ENCODE results near the gene SSH2. TPM values are rescaled to one million over a fixed set of nuclear protein-coding genes. Genes with fewer than 3 reads are reported as not detected.

SSH2 gene
- total RNA-seq, 1 donor from 2014 or later: 64.1 TPM

DNA sequence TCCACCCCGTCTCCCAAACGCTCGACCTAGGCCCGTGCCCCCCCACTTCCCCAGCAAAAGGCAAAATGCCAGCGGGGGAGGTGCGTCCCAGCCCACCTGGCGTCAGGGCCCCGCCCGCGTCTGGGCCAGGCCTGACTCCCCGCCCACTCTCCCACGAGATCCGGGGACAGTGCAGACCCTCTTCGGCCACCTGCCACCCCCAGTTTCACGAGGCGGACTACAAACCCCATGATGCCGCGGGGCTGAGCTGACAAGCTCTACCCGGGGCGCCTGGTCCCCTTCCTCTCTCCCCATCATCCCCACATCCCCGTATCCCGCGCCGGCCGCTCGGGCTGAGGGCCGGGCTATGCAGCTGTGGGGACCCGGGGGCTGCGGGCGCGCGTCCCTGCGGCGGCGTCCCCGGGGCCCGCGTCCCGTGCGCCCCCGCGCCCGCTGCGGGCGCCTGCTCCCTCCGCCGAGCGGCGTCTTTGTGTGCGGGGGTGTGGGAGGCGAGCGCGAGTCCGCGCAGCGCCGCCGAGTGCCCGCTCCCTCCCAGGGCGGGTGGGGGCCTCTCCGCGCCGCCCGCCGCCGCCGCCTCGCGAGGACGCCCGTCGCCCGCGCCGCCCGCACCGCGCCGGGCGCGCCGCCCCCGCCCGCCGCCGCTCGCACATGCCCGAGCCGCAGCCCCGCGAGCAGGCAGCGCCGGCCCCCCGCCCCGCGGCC is 337.0 kb downstream of the SSH2 start, which contains the start of gene ANKRD13B:
Gene ANKRD13B (plus strand): TSS at position 283 of the 702 bp plus-strand sequence. CDS start 490 bp downstream, outside the sequence.
- intact Hi-C loops (cut with micrococcal nuclease): no loop called here

DNA sequence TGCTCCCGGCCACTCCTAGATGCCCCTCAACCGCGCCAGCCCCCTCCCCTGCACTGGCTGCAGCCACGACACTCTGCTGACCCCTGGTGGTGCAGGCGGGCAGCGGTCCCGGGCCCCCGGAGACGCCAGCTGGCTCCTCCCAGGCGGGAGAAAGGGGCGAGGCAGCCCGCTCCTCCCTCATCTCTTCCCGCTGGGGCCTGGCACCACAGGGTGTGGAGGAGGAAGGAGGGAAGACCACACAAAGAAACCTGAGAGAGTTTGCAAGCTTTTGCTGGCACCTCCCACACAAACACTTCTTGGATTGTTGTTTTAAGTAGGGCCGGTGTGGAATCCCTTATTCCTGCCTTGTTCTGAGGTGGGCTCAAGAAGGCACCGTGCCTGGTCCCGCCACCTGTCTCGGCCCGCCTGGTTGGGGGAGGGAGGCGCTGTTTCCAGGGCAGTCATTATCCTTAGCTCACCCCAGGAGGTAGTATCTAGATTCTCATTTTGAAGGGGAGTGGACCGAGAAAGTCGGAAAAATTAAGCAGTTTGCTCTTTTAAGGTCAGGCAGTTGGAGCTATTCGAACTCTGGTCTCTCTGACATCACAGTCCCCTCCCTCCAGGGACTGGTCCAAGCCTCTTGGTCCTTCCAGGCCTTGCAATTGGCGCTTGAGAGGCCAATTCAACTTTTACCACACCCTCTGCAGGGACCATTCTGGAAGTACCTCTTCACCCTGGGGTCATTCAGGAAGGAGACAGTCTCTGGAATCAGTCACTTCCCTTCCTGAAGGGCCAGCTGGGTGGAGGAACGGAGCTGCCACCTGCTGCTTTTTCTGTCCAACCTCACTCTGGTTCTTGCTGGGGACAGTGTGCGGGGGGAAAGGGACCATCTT is 338.1 kb downstream of the SSH2 start:
- intact Hi-C loops (cut with micrococcal nuclease): loop anchor here (1.0 kb wide), 1 partner anchor 24 kb away; the partner anchor contains the start of gene TP53I13

DNA sequence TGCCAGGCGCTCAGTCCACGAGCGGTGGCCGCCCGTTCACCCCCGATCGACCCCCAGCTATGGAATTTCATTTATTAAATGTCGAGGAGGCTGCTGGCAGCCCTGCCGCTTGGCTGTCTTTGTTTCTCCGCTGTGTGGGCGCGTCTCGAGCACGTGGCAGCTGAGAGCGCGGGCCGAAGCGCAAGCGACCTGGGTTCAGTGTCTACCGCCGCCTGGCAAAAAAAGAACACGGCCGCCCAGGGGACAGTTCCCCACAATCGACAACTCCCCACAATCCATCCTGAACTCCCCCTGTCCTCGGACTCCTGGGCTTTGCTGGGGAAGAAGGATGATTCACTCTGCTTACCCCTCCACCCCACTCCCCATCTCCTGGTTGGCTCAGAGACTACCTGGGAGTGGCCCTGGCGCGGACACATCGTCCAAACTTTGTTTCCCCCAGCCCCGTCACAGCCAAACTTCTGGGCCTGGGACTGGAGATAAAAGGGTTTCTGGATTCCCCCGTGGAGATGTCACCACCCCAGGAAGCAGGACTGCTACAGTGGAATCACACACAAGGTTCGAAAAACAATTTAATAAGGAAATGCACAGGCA is 338.8 kb downstream of the SSH2 start:
- intact Hi-C loops (cut with micrococcal nuclease): loop anchor here (1.0 kb wide), 1 partner anchor 23 kb away; the partner anchor contains the start of gene TP53I13

DNA sequence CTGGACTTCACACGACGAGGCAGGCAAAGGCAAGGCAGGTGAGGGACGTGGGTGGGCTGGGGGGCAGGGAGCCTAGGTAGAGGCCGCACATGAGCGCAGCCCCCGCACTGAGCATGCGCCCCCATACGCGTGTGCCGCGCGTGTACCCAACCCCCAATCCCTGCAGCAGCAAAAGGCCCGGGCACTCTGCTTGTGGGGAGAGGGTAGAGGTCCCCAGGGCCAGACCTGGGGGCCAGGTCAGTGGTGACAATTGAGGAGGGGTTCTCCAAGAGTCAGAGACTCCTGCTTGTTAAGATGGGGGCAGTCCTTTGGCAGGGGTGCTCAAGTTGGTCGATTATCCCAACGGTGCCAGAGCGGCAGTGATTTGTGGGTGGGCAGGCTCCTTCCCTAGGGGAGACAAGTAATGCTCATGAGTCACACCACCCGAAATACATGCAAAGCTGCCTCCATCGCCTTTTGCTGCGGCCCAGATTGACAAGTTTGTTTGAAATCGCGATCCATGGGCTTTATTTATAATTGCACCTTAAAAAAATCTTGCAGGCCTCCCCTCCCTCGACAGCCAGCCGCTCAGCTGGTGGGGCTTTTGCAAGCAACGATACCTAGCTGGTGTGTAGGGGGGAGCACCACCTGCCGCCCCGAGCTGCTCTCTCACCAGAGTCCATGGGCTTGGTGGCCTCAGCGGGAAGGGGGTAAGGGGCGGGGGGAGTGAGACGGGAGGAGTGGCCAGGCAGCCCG is 339.4 kb downstream of the SSH2 start:
- intact Hi-C loops (cut with micrococcal nuclease): loop anchor here (1.0 kb wide), 1 partner anchor 22 kb away; the partner anchor contains the start of gene TP53I13

DNA sequence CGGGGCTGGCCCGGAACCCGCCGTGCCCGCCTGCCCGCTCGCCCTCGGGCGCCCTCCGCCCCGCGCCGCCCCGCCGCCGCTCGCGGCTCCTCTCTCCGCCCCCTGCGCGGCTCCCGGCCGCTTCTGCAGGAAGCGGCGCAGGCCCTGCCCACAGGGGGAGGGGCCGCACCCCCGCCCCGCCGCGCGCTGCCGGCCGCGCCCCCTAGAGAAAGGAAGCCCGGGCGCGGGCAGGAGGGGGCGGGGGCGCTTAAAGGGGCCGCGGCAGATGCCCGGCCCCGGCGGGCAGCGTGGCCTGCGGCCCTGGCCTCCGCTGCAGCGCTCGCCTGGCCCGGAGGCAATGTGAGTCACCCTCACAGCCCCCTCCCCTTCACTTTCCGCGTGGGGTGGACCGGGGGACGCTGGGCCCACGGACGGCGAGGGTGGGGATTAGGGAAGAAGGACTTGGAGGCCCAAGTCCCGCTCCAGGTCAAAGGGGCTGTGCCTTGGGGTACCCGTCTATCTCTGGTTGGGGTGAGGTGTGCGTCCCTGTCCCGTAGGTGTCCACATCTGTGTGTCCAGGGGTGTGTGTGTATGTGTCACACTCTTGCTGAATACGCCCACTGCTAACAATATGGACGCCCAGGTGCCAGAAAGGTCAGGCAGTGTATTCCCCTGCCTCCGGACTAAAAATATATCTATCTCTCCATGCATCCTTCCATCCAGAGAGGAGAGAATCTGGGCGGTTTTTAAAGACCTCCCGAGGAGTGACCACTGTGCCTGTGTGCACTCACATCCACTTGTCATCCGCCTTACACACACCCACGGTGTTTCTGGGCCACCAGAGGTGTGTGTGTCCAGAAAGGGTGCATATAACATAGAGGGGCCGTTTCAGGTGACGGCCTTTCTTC is 340.3 kb downstream of the SSH2 start, which contains the start of gene GIT1:
Gene GIT1 (minus strand): TSS at position 125 of the 887 bp plus-strand sequence. CDS start 270 bp downstream, outside the sequence.
- intact Hi-C loops (cut with micrococcal nuclease): loop anchor here (1.0 to 10.0 kb wide), 2 partner anchors 26 to 345 kb away; partner anchors contain the start of gene SSH2

DNA sequence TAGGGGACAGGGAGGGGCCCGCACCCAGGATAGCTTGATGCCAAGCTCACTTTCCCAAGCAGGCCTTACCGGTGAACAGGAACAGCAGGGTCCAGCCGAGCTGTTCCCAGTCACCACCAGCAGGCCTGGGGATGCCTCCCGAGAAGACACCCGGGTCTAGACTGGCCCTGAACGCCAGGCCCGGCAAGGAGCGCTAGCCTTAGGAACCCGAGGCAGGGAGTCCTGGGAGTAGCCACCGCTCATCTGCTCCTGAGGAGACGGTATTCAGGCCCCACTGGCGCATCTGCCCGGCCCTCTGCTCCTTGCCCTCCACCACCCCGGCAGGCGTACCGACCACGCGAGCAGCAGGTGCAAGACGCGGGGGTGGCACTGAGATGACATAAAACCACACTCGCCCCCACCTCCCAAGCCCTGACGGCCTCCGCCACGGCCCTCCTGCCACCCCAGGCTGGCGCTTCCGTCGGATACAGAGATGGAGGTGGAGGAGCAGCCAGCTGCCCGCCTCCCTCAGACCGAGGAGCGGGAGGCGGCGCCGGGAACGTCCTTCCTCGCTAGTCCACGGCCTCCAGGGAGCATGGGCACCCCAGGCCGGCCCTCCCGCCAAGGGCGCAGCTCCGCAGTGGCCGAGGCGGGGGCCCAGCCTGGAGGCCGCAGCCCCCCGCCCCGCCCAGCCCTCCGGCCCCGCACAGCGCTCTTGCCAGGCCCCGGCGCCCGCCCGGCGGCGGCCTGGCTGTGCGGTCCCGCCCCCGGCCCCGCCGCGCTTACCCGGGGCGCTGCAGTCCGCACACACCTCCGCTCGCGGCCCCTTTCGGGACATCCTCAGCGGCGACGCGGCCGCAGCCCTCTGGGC is 341.2 kb downstream of the SSH2 start:
- intact Hi-C loops (cut with micrococcal nuclease): loop anchor here (1.0 to 10.0 kb wide), 2 partner anchors 27 to 346 kb away; partner anchors contain the start of gene SSH2

DNA sequence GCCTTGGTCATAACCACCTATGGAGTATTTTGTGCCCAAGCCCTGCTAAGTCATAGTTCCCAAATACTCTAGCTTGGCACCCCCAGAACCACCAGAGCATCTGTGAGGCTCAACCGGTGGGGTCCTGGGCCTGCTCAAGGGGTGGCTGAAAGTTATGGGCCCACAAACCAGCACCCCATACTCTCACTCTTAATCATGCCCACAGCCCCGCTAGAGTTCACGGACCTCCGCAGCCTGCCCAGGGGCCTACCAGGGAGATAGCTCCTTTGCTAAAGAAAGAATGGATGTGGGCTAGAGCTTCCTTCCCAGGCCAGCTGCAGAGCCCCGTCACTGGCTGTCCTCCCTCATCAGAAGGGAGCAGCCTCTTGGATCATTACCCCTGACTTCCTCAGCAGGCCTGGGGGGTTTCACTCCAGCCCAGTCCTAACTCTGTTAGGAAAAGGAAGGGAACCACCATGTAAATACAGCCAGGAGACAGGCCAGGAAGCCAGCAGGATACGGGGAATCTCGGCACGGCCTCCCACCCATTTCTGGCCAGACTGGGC is 341.9 kb downstream of the SSH2 start:
- intact Hi-C loops (cut with micrococcal nuclease): loop anchor here (10.0 kb wide), 1 partner anchor 347 kb away; the partner anchor contains the start of gene SSH2

DNA sequence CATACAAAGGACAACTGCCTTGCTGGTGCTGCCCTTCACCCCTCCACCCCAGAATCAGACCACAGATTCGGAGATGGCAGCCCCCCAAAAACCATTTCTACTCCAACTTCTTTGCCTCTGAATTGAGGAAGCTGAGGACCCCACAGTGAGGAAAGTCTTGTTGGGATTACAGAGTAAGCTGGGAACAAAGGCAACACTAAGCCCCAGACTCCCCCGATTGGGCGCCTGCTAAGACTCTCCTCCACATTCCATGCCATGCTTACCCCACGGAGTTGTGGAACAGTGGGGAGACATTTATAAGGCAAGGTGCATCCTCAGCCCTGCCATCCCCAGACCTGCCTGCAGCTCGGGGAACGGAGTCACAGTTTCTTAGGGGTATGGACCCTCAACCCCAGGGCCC is 342.4 kb downstream of the SSH2 start:
- intact Hi-C loops (cut with micrococcal nuclease): loop anchor here (10.0 kb wide), 1 partner anchor 347 kb away; the partner anchor contains the start of gene SSH2

DNA sequence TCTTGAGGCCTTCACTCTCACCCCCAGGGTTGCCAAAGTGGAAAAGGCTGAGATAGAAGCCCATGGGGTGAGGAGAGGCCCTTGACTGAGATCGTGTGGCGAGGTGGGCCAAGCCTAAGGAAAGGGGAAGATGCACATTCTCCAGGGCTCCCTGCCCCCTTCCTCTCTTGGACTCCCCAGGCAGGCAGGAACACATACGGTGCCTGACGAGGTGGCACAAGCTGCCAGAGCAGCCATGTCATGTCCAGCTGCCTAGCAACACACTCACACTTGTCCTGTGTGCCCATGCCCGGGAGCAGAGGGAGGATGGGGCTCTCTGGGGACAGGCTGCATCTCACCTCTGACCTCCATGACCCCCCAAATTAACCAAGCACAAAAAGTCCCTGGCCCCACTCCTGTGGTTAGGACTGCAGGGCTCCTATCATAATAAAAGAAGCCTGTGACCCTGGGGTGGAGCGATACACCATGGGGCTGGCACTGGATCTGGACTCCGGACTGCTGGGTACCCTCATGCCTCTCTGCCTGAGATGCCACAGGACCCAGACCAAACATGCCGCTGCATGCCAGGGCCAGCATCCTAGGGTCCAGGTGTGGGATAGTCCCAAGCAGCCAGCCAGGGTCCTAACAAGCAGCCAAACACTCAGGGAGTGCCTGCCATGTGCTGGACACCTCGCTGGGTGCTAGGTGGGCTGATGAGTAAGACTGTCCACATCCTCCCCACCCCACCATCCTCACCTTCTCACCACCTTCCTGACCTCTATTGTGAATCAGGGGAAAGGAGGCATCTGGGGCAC is 343.2 kb downstream of the SSH2 start:
- intact Hi-C loops (cut with micrococcal nuclease): loop anchor here (10.0 kb wide), 1 partner anchor 348 kb away; the partner anchor contains the start of gene SSH2

DNA sequence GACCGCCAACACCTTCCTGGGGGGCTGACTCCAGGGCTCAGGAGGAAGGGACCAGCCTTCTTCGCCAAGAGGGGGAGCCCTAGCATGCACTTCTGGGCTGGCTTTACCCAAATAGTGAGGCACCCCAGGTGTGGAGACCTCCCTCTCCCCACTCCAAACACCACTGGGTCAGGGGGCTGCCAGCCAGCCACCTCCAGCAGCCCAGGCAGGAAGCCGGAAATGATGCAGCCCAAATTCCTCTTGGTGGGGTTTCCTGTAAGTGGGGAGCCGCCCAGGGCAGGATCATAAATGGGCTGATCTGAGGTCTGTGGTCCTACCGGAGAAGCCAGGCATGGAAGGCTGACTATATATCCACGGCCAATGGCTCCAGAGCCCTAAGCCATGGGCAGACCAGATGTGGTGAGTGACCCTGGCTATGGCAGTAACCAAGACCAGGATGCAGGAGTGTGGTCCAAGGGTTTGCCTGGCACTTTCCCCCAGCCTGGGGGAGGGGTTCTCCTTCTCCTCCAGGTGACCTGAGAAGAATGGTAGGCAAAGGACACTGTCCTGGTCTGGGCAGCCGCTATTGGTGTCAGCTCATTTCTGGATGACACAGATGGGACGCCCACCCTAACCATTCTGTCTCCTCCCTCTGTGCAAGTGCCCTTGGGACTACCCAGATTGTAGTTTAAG is 344.8 kb downstream of the SSH2 start:
- intact Hi-C loops (cut with micrococcal nuclease): loop anchor here (10.0 kb wide), 1 partner anchor 350 kb away; the partner anchor contains the start of gene SSH2

DNA sequence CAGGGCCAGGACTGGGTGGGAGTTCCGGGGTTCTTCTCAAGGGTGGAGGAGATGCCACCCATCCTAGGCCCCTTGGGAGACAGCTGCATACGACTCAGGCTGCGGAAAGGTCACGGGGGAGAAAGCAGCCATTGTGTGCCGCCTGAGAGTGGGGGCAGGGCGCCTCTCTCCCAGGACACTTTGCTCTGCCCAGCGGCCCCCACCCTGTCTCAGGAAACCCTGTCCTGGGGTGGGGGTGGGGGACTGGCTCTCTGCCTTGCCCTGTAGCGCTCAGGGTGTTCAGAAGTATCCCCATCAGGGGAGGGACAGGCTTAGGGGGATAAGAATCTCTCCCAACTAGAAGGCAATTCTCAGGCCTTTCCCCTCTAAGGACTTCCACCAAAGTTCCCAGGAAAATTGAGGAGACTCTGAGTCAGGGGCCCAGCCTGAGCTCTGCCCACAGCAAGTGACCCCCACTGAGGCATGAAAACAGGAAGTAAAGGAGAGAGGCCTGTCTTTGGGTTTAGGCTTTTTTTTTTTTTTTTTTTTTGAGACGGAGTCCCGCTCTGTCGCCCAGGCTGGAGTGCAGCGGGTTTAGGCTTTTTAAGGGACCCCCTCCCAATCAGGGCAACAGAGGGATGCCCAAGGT is 345.5 kb downstream of the SSH2 start:
- intact Hi-C loops (cut with micrococcal nuclease): loop anchor here (5.0 to 10.0 kb wide), 2 partner anchors 193 to 350 kb away; partner anchors contain the start of gene SSH2

DNA sequence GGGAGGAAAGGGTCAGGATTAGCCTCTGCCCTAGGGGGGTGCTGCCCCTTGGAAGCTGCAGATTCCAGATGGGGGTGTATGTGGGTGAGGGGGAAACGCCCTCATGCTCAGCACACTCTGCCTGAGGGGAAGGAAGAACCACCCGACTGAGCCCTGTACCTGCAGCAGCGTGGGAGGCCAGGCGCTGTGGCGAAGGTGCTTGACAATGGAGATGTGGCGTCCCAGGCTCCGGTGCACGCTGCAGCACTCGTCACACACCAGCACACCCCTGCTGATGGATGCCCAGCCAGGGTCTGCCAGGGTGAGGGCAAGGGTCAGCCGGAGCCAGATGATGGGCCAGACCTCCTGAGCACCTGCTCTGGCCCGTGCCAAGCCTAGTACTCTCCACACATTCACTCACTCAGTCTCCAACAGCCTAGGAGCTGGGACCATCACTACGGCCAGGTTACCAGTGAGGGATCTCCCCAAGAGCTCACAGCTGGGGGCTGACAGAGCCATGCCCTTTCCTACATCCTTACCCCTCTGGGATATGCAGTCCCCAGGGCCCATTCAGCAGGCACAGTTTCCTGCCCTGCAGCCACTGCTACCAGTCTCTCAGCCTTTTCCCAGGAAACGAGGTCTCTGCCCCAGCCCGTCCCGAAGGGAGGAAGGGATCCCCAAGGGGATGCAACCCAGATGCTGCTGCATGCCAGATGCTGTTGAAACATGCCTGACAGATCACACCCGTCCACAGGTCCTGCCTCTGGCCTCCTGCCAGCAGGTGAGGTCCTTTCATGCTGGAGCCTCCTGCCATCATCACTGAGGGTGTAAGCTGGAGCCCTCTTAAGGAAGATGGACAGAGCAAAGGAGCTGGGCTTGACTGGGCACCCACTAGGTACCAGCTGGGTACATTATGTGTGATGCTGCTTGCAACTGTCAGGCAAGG is 346.4 kb downstream of the SSH2 start:
- intact Hi-C loops (cut with micrococcal nuclease): loop anchor here (5.0 to 10.0 kb wide), 2 partner anchors 194 to 351 kb away; partner anchors contain the start of gene SSH2

DNA sequence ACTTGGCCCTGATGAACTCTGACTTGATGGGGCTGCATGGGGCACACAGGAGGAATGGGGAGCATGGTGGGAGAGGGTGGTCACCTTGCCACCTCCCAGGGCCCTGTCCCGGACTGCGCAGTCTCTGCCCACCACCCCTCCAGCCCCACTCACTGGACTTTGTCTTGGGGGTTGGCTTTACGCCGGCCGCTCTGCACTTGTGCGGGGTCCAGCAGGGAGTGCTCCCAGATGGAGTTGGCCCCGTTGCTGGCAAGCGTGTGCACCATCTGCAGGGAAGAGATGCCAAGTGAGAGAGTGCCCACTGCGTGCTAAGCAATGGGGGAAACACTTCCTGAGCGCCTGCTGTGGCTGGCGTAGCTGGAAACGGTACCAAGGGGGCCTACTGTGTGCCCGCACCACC is 347.3 kb downstream of the SSH2 start:
- intact Hi-C loops (cut with micrococcal nuclease): loop anchor here (5.0 to 10.0 kb wide), 2 partner anchors 195 to 352 kb away; partner anchors contain the start of gene SSH2

DNA sequence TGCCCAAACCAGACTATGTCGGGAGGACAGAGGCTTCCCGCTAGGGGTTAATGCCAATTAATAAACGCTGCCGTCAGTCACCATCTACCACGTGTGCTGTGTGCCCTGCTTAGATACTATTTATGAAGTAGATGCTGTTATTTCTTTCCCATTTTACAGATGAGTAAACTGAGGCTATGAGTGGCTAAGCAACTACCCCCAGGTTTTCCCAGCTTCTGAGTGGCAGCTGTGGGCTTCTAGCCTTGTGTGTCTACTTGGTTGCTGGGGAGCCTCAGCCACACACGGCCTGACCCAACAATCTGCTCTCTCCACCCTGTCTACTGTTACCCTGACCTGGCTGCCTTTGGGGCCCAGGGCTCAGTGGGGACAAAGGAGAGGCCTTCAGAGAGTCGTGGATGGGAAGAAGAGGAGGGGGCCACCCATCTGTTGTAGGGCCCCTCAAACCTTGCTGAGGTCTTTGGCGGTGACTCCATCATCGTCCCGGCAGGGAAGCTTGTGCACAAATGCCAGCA is 347.7 kb downstream of the SSH2 start:
- intact Hi-C loops (cut with micrococcal nuclease): loop anchor here (5.0 to 10.0 kb wide), 2 partner anchors 195 to 352 kb away; partner anchors contain the start of gene SSH2
